H1 (cell line): Measurements from ENCODE around the gene SPHK1. TPM values are rescaled to one million over a fixed set of nuclear protein-coding genes. Genes with fewer than 3 reads are reported as not detected.

Source experiments
- CTCF ChIA-PET: fragments of 300-600 bp; sonication (Branson Sonifier 250); formaldehyde crosslinking; loops from one replicate; lab custom pipeline; 2021; ENCODE audit not compliant: partially characterized antibody; lab: Charles Lee
- POLR2A ChIA-PET: fragments of 300-600 bp; sonication (Branson Sonifier 250); formaldehyde crosslinking; loops from one replicate; lab custom pipeline; 2021; ENCODE audit warnings: inconsistent platforms; ENCODE audit not compliant: partially characterized antibody; lab: Charles Lee
- DNase-seq, 2 experiments: peaks; one replicate each; pipeline versions ENCODE4 v3.0.0 to v3.0.0-alpha.2; 2010 to 2022; ENCODE audit warnings: low spot score in 2 of 2, low read depth in 1 of 2, mixed read lengths in 1 of 2
- FAIRE-seq: peaks from 2 replicates; lab custom pipeline; 2011; peaks lifted over from hg19 to GRCh38; lab: Jason Lieb, UNC
- H2AFZ ChIP-seq: 2 replicates; pipeline ENCODE4 v1.8.1; 2012; ENCODE audit warnings: low read length, inconsistent platforms
- H2AK5ac ChIP-seq: 2 replicates; pipeline ENCODE4 v1.6.1; 2013; ENCODE audit warnings: low read depth, low read length
- H2BK120ac ChIP-seq: replicated peaks from 2 replicates; pipeline ENCODE3; 2013; ENCODE audit warnings: low read depth, low read length, inconsistent platforms
- H2BK12ac ChIP-seq: 2 replicates; pipeline ENCODE4 v1.6.1; 2013; ENCODE audit warnings: low read depth, low read length
- H2BK15ac ChIP-seq: 2 replicates; pipeline ENCODE4 v1.6.1; 2013; ENCODE audit warnings: low read length
- H2BK20ac ChIP-seq: 2 replicates; pipeline ENCODE4 v1.6.1; 2013; ENCODE audit warnings: low read length
- H2BK5ac ChIP-seq: 2 replicates; pipeline ENCODE4 v1.6.1; 2013; ENCODE audit warnings: low read depth, low read length
- H3K14ac ChIP-seq: 2 replicates; pipeline ENCODE4 v1.6.1; 2013; ENCODE audit warnings: inconsistent platforms; ENCODE audit not compliant: insufficient read length
- H3K18ac ChIP-seq: 2 replicates; pipeline ENCODE4 v1.6.1; 2013; ENCODE audit warnings: low read length; ENCODE audit errors: extremely low read depth
- H3K23ac ChIP-seq: 2 replicates; pipeline ENCODE4 v1.6.1; 2013; ENCODE audit warnings: inconsistent platforms; ENCODE audit not compliant: insufficient read length
- H3K23me2 ChIP-seq: 2 replicates; pipeline ENCODE4 v1.6.1; 2013; ENCODE audit warnings: low read depth, low read length
- H3K27ac ChIP-seq: 2 replicates; pipeline ENCODE4 v1.6.1; 2011; ENCODE audit warnings: low read depth, low read length, inconsistent platforms
- H3K27me3 ChIP-seq, 4 experiments: replicated peaks in 1 of 4; 1 replicate in 1 of 4; 2 replicates in 3 of 4; pipeline versions ENCODE4 v1.6.1 to v1.8.1; 2011 to 2013; ENCODE audit warnings: low read length in 3 of 4, mild to moderate bottlenecking in 3 of 4, inconsistent platforms in 2 of 4, mixed read lengths in 2 of 4, moderate library complexity in 1 of 4; ENCODE audit not compliant: control insufficient read depth in 3 of 4, insufficient read depth in 3 of 4; ENCODE audit errors: extremely low read depth in 1 of 4
- H3K36me3 ChIP-seq, 4 experiments: 2 replicates each; pipeline versions ENCODE4 v1.6.1 to v1.8.1; 2011 to 2013; ENCODE audit warnings: mild to moderate bottlenecking in 4 of 4, low read length in 3 of 4, moderate library complexity in 2 of 4, control low read depth in 1 of 4, inconsistent platforms in 1 of 4; ENCODE audit not compliant: insufficient read depth in 4 of 4, control insufficient read depth in 2 of 4
- H3K4ac ChIP-seq: replicated peaks from 2 replicates; pipeline ENCODE3; 2013; ENCODE audit warnings: low read length, low read depth, mixed read lengths, inconsistent platforms; ENCODE audit not compliant: insufficient read length
- H3K4me1 ChIP-seq, 4 experiments: replicated peaks in 1 of 4; 1 replicate in 1 of 4; 2 replicates in 3 of 4; pipeline versions ENCODE4 v1.6.1 to v1.8.1; 2011 to 2013; ENCODE audit warnings: low read length in 3 of 4, inconsistent platforms in 2 of 4, mixed read lengths in 1 of 4; ENCODE audit not compliant: insufficient read depth in 4 of 4, control insufficient read depth in 3 of 4
- H3K4me2 ChIP-seq, 2 experiments: 2 replicates each; pipeline versions ENCODE4 v1.6.1 to v1.8.1; 2011 to 2013; ENCODE audit warnings: low read depth in 2 of 2, low read length in 2 of 2, control low read depth in 1 of 2, inconsistent platforms in 1 of 2, mild to moderate bottlenecking in 1 of 2; ENCODE audit not compliant: insufficient read depth in 1 of 2
- H3K4me3 ChIP-seq, 4 experiments: fragments of 200-600, 300-600 bp in 1 of 4; sonication (generic), shearing (Covaris generic), sonication (Bioruptor Twin) in 1 of 4; 2 replicates each; pipeline versions ENCODE4 v1.5.1 to v1.8.1; 2011 to 2016; ENCODE audit warnings: low read length in 4 of 4, low read depth in 3 of 4, control low read depth in 2 of 4, inconsistent platforms in 2 of 4, mild to moderate bottlenecking in 2 of 4, mixed read lengths in 1 of 4, moderate library complexity in 1 of 4; ENCODE audit not compliant: insufficient read depth in 2 of 4; ENCODE audit errors: extremely low read depth in 1 of 4
- H3K56ac ChIP-seq: replicated peaks from 2 replicates; pipeline ENCODE3; 2013; ENCODE audit warnings: low read depth, mild to moderate bottlenecking, mixed read lengths, low read length, inconsistent platforms; ENCODE audit not compliant: insufficient read length
- H3K79me1 ChIP-seq: 2 replicates; pipeline ENCODE4 v1.6.1; 2013; ENCODE audit warnings: low read depth, low read length, control low read depth
- H3K79me2 ChIP-seq, 2 experiments: 2 replicates each; pipeline versions ENCODE4 v1.6.1 to v1.8.1; 2012 to 2013; ENCODE audit warnings: low read length in 2 of 2, mild to moderate bottlenecking in 2 of 2, inconsistent platforms in 1 of 2; ENCODE audit not compliant: insufficient read depth in 2 of 2, control insufficient read depth in 1 of 2
- H3K9ac ChIP-seq, 4 experiments: replicated peaks in 1 of 4; 1 replicate in 1 of 4; 2 replicates in 3 of 4; pipeline versions ENCODE4 v1.6.1 to v1.8.1; 2011 to 2013; ENCODE audit warnings: low read depth in 3 of 4, low read length in 3 of 4, control low read depth in 2 of 4, mild to moderate bottlenecking in 2 of 4, moderate library complexity in 2 of 4, inconsistent platforms in 1 of 4; ENCODE audit errors: extremely low read depth in 1 of 4
- H3K9me3 ChIP-seq, 2 experiments: 2 replicates each; pipeline versions ENCODE4 v1.6.1 to v1.8.1; 2012 to 2013; ENCODE audit warnings: mild to moderate bottlenecking in 2 of 2, moderate library complexity in 2 of 2, control low read depth in 1 of 2, inconsistent platforms in 1 of 2, low read depth in 1 of 2, low read length in 1 of 2, mixed read lengths in 1 of 2; ENCODE audit not compliant: insufficient read depth in 2 of 2
- H4K20me1 ChIP-seq, 2 experiments: replicated peaks in 1 of 2; 2 replicates each; pipeline versions ENCODE3 to v1.8.1; 2011 to 2013; ENCODE audit warnings: inconsistent platforms in 2 of 2, low read length in 2 of 2, mild to moderate bottlenecking in 1 of 2; ENCODE audit not compliant: insufficient read depth in 2 of 2, control insufficient read depth in 1 of 2
- H4K5ac ChIP-seq: 2 replicates; pipeline ENCODE4 v1.6.1; 2013; ENCODE audit warnings: low read length, low read depth, mixed read lengths, inconsistent platforms; ENCODE audit not compliant: insufficient read length
- H4K8ac ChIP-seq: 2 replicates; pipeline ENCODE4 v1.8.0; 2013; ENCODE audit warnings: mild to moderate bottlenecking, moderate library complexity, low read length, inconsistent platforms; ENCODE audit not compliant: insufficient read depth; ENCODE audit errors: extremely low read depth
- H4K91ac ChIP-seq: replicated peaks from 2 replicates; pipeline ENCODE3; 2013; ENCODE audit warnings: low read length, mixed read lengths, inconsistent platforms; ENCODE audit not compliant: insufficient read length
- ASH2L ChIP-seq: fragments of 200-600, 300-600 bp; sonication (generic); IDR thresholded peaks from one replicate; pipeline ENCODE4 v1.7.1; 2017; ENCODE audit warnings: low read length
- ATF2 ChIP-seq: IDR thresholded peaks from 2 replicates; pipeline ENCODE4 v1.6.1; 2012; ENCODE audit warnings: low read length, inconsistent platforms
- ATF3 ChIP-seq: IDR thresholded peaks from 2 replicates; pipeline ENCODE4 v1.6.1; 2011; ENCODE audit warnings: low read depth, mild to moderate bottlenecking, low read length; ENCODE audit not compliant: insufficient read depth
- CBX5 ChIP-seq: fragments of 300-800, 300-1000 bp; sonication (generic); IDR thresholded peaks from 2 replicates; pipeline ENCODE4 v1.7.1; 2016; ENCODE audit warnings: antibody characterized with exemption, low read length, low read depth
- CTCF ChIP-seq, 3 experiments: IDR thresholded peaks; 1 replicate in 2 of 3; 2 replicates in 1 of 3; pipeline versions ENCODE4 v1.5.1 to v1.6.1; 2011; ENCODE audit warnings: low read length in 3 of 3, mild to moderate bottlenecking in 3 of 3, inconsistent platforms in 2 of 3, low read depth in 1 of 3, moderate library complexity in 1 of 3; ENCODE audit not compliant: insufficient read depth in 1 of 3; ENCODE audit errors: control extremely low read depth in 1 of 3
- HDAC2 ChIP-seq, 2 experiments: fragments of 300-600 bp in 1 of 2; sonication (generic) in 1 of 2; IDR thresholded peaks; 2 replicates each; pipeline ENCODE4 v1.6.1; 2011 to 2012; ENCODE audit warnings: low read depth in 2 of 2, low read length in 2 of 2, mild to moderate bottlenecking in 2 of 2, moderate library complexity in 2 of 2, borderline replicate concordance in 1 of 2, inconsistent platforms in 1 of 2
- JUN ChIP-seq: IDR thresholded peaks from 2 replicates; pipeline ENCODE4 v1.6.1; 2011; ENCODE audit warnings: low read depth, mild to moderate bottlenecking, improper control_type of control experiment, low read length
- SP2 ChIP-seq: IDR thresholded peaks from 2 replicates; pipeline ENCODE4 v1.6.1; 2012; ENCODE audit warnings: mild to moderate bottlenecking, low read length, inconsistent platforms
- TEAD4 ChIP-seq: IDR thresholded peaks from 2 replicates; pipeline ENCODE4 v1.6.1; 2012; ENCODE audit warnings: low read depth, low read length, inconsistent platforms, mixed read lengths
- WGBS, 2 experiments: shearing (Covaris generic) in 1 of 2; methylation state at CpG; one replicate each; pipeline versions ENCODE4 v1.1.6 to v1.1.7; 2013 to 2015; ENCODE audit warnings: low lambda C conversion rate in 2 of 2, mixed read lengths in 2 of 2, inconsistent platforms in 1 of 2, low coverage in 1 of 2, missing lambda C conversion rate in 1 of 2; ENCODE audit not compliant: insufficient replicate concordance in 2 of 2, insufficient coverage in 1 of 2, insufficient read length in 1 of 2; ENCODE audit errors: extremely low coverage in 1 of 2, missing lambda C conversion rate in 1 of 2; 5-methylcytosine and 5-hydroxymethylcytosine counted together
- polyA plus RNA-seq, 7 experiments: library from polyadenylated mRNA; depleted of rRNA in 3 of 7; stranded (reverse) in 5 of 7; unstranded in 2 of 7; fragments of >200 nt in 5 of 7; fragments of 200-250 nt in 2 of 7; gene quantifications; 1 replicate in 5 of 7; 2 replicates in 1 of 7; 4 replicates in 1 of 7; pipeline versions ENCODE4 v1.2.1 to v1.2.3, GENCODE V29; 2011 to 2013; ENCODE audit warnings: missing spikeins in 2 of 7, mixed read lengths in 2 of 7
- total RNA-seq: library from RNA; stranded (reverse); fragmentation: NEBNext Ultra II Directional; extraction: Animal tissue kit (Norgen Biotek cat#: 25700); gene quantifications from 2 replicates; pipeline ENCODE4 v1.2.1, GENCODE V29; 2021

SPHK1 gene
- total and polyA plus RNA-seq, 2 of the 8 experiments (the other 6 are each of a cell fraction or from before 2014, with no cell fraction given): 2.4 TPM

GRCh38 chr17:76368545-76368944, 15.9 kb upstream of the SPHK1 start:
- H2BK20ac ChIP-seq: no peak overlapping the region
- H3K79me2 ChIP-seq: no peaks in the 10 kb centered on the region
- H4K8ac ChIP-seq: peak overlapping the region; percentile 35; the same call in 1 of the 2 replicates
- no peak overlapping the region for H3K4ac ChIP-seq
- ChIA-PET POLR2A (no interaction called here), CTCF (interaction anchor here (0.7 to 29.3 kb wide), 8 partner anchors 10 to 89 kb away, joined by 3 to 635 read pairs (median 6); partner anchors contain the start of genes PRPSAP1 and SPHK1)
- no peak overlapping the region for H2BK5ac ChIP-seq
- no peak overlapping the region for H2AK5ac ChIP-seq
- no peak overlapping the region for H3K27ac ChIP-seq
- no peaks in the 10 kb centered on the region for H3K27me3 ChIP-seq
- H2AFZ ChIP-seq: no peak overlapping the region
- no peak overlapping the region for H4K91ac ChIP-seq
- H4K20me1 ChIP-seq: no peaks in the 10 kb centered on the region
- WGBS, 2 experiments: 80% methylated on average over 9 of the region's 11 CpGs; no CpG with 5 or more reads in 1 of the 2 experiments
- no peak overlapping the region for H2BK15ac ChIP-seq
- H3K9me3 ChIP-seq: no peaks in the 10 kb centered on the region
- no peak overlapping the region for H3K9ac ChIP-seq
- no peaks in the 10 kb centered on the region for H3K23me2 ChIP-seq
- H3K4me2 ChIP-seq: no peak overlapping the region
- H3K36me3 ChIP-seq: no peaks in the 10 kb centered on the region; a peak in 1 of 8 replicates
- no peak overlapping the region for H2BK12ac ChIP-seq
- H4K5ac ChIP-seq: no peak overlapping the region
- no peak overlapping the region for H3K4me3 ChIP-seq
- DNase-seq (peak in 1 of 2 experiments; percentile 47), FAIRE-seq (no peak)
- no peak overlapping the region for H2BK120ac ChIP-seq
- no peak overlapping the region for H3K14ac ChIP-seq
- no peaks in the 10 kb centered on the region for H3K79me1 ChIP-seq
- H3K4me1 ChIP-seq: peaks cover 0 to 4% (median 3%) of the 10 kb centered on the region in 4 experiments; a peak in 3 of 7 replicates
- no peak overlapping the region for H3K18ac ChIP-seq
- H3K23ac ChIP-seq: no peak overlapping the region
- H3K56ac ChIP-seq: no peak overlapping the region
- TF ChIP-seq SP2: no peak
- TF ChIP-seq CBX5: no peak
- TF ChIP-seq ATF3: no peak
- TF ChIP-seq TEAD4: no peak
- TF ChIP-seq ASH2L: no peak
- TF ChIP-seq HDAC2 (IDR thresholded peaks at IDR 0.05; ENCODE audit: borderline replicate concordance in 1 of 2, low read depth in 2 of 2, low read length in 2 of 2): no peak
- no peak for TF ChIP-seq CTCF (IDR thresholded peaks at IDR 0.05; ENCODE audit: control extremely low read depth in 1 of 3, insufficient read depth in 1 of 3, low read depth in 1 of 3, low read length in 3 of 3)
- no peak for TF ChIP-seq ATF2
- no peak for TF ChIP-seq JUN
